ENCODE measurements around the gene PSAT1.

PSAT1 gene

GRCh38 chr9:78286946-78287388 is 10.0 kb upstream of the PSAT1 start:
- no peak overlapping the region for H3K4me3 ChIP-seq
- no peak overlapping the region for H3K27ac ChIP-seq
- TF ChIP-seq POLR2AphosphoS5 (IDR thresholded peaks at IDR 0.05; ENCODE audit: borderline replicate concordance, low read depth, low read length) = no peak
- no peak for TF ChIP-seq FOXP2 (optimal IDR thresholded peaks at IDR 0.05; ENCODE audit: control extremely low read depth, extremely low read length, insufficient read depth)
- H3K9ac ChIP-seq (ENCODE audit: insufficient read length) = no peak overlapping the region
- H3K9me3 ChIP-seq (ENCODE audit: low read depth, low read length) = no peaks in the 10 kb centered on the region
- no peaks in the 10 kb centered on the region for H3K36me3 ChIP-seq (ENCODE audit: insufficient read depth, low read length)
- no peak for DNase-seq (ENCODE audit: low read depth, low spot score)

GRCh38 chr9:78288214-78288892 is 8.6 kb upstream of the PSAT1 start:
- no peak for DNase-seq (ENCODE audit: low read depth, low spot score)
- no peak overlapping the region for H3K4me3 ChIP-seq
- TF ChIP-seq EZH2 (IDR thresholded peaks at IDR 0.05) = no peak
- TF ChIP-seq FOXP2 (optimal IDR thresholded peaks at IDR 0.05; ENCODE audit: control extremely low read depth, extremely low read length, insufficient read depth) = no peak
- TF ChIP-seq POLR2AphosphoS5 (IDR thresholded peaks at IDR 0.05; ENCODE audit: borderline replicate concordance, low read depth, low read length) = no peak
- no peak overlapping the region for H3K27ac ChIP-seq
- H3K9ac ChIP-seq (ENCODE audit: insufficient read length) = no peak overlapping the region
- no peaks in the 10 kb centered on the region for H3K36me3 ChIP-seq (ENCODE audit: insufficient read depth, low read length)
- no peaks in the 10 kb centered on the region for H3K9me3 ChIP-seq (ENCODE audit: low read depth, low read length)

- Histone ChIP-seq H3K4me3 (no peak overlapping the region), H3K9me3 (ENCODE audit: low read depth, low read length) (no peaks in the 10 kb centered on the region), H3K36me3 (ENCODE audit: insufficient read depth, low read length) (no peaks in the 10 kb centered on the region), H3K27ac (no peak overlapping the region), H3K9ac (ENCODE audit: insufficient read length) (no peak overlapping the region)
- TF ChIP-seq POLR2AphosphoS5 (IDR thresholded peaks at IDR 0.05; ENCODE audit: borderline replicate concordance, low read depth, low read length) (no peak), FOXP2 (optimal IDR thresholded peaks at IDR 0.05; ENCODE audit: control extremely low read depth, extremely low read length, insufficient read depth) (no peak), EZH2 (IDR thresholded peaks at IDR 0.05) (no peak)
- no peak for DNase-seq (ENCODE audit: low read depth, low spot score)
These were observed 7.5 kb upstream of the PSAT1 start for GRCh38 chr9:78289474-78289873.

- H3K36me3 ChIP-seq (ENCODE audit: insufficient read depth, low read length) = no peaks in the 10 kb centered on the region
- H3K27ac ChIP-seq = no peak overlapping the region
- TF ChIP-seq EZH2 (IDR thresholded peaks at IDR 0.05) = no peak
- TF ChIP-seq POLR2AphosphoS5 (IDR thresholded peaks at IDR 0.05; ENCODE audit: borderline replicate concordance, low read depth, low read length) = no peak
- TF ChIP-seq FOXP2 (optimal IDR thresholded peaks at IDR 0.05; ENCODE audit: control extremely low read depth, extremely low read length, insufficient read depth) = no peak
- no peaks in the 10 kb centered on the region for H3K9me3 ChIP-seq (ENCODE audit: low read depth, low read length)
- no peak overlapping the region for H3K4me3 ChIP-seq
- DNase-seq (ENCODE audit: low read depth, low spot score) = no peak
- peak overlapping the region; percentile 38 for H3K9ac ChIP-seq (ENCODE audit: insufficient read length)
These were observed 5.5 kb upstream of the PSAT1 start for GRCh38 chr9:78291240-78291925.

- Histone ChIP-seq H3K4me3 (no peak overlapping the region), H3K9ac (ENCODE audit: insufficient read length) (peak overlapping the region; percentile 38), H3K9me3 (ENCODE audit: low read depth, low read length) (no peaks in the 10 kb centered on the region), H3K27ac (no peak overlapping the region), H3K36me3 (ENCODE audit: insufficient read depth, low read length) (no peaks in the 10 kb centered on the region)
- DNase-seq (ENCODE audit: low read depth, low spot score) = no peak
- TF ChIP-seq POLR2AphosphoS5 (IDR thresholded peaks at IDR 0.05; ENCODE audit: borderline replicate concordance, low read depth, low read length) = no peak
- TF ChIP-seq EZH2 (IDR thresholded peaks at IDR 0.05) = no peak
- no peak for TF ChIP-seq FOXP2 (optimal IDR thresholded peaks at IDR 0.05; ENCODE audit: control extremely low read depth, extremely low read length, insufficient read depth)
These were observed 4.9 kb upstream of the PSAT1 start for GRCh38 chr9:78292026-78292425.

- TF ChIP-seq FOXP2 (optimal IDR thresholded peaks at IDR 0.05; ENCODE audit: control extremely low read depth, extremely low read length, insufficient read depth) (no peak), EZH2 (IDR thresholded peaks at IDR 0.05) (no peak), POLR2AphosphoS5 (IDR thresholded peaks at IDR 0.05; ENCODE audit: borderline replicate concordance, low read depth, low read length) (no peak)
- no peak overlapping the region for H3K9ac ChIP-seq (ENCODE audit: insufficient read length)
- no peak for DNase-seq (ENCODE audit: low read depth, low spot score)
- H3K9me3 ChIP-seq (ENCODE audit: low read depth, low read length) = no peaks in the 10 kb centered on the region
- no peak overlapping the region for H3K4me3 ChIP-seq
- H3K36me3 ChIP-seq (ENCODE audit: insufficient read depth, low read length) = peaks cover 6% of the 10 kb centered on the region
- H3K27ac ChIP-seq = no peak overlapping the region
These were observed 4.0 kb upstream of the PSAT1 start for GRCh38 chr9:78292716-78293497.

GRCh38 chr9:78294290-78295176 is 2.4 kb upstream of the PSAT1 start:
- Histone ChIP-seq H3K27ac (no peak overlapping the region), H3K36me3 (ENCODE audit: insufficient read depth, low read length) (peaks cover 21% of the 10 kb centered on the region), H3K9ac (ENCODE audit: insufficient read length) (no peak overlapping the region), H3K9me3 (ENCODE audit: low read depth, low read length) (no peaks in the 10 kb centered on the region), H3K4me3 (no peak overlapping the region)
- no peak for DNase-seq (ENCODE audit: low read depth, low spot score)
- no peak for TF ChIP-seq POLR2AphosphoS5 (IDR thresholded peaks at IDR 0.05; ENCODE audit: borderline replicate concordance, low read depth, low read length)
- TF ChIP-seq EZH2 (IDR thresholded peaks at IDR 0.05) = no peak
